ENCODE data around the gene ADGRL3. TPM values are rescaled to one million over a fixed set of nuclear protein-coding genes. Genes with fewer than 3 reads are reported as not detected.

Gene ADGRL3
- polyA plus RNA-seq, 1 experiment: 0.01 TPM

DNA sequence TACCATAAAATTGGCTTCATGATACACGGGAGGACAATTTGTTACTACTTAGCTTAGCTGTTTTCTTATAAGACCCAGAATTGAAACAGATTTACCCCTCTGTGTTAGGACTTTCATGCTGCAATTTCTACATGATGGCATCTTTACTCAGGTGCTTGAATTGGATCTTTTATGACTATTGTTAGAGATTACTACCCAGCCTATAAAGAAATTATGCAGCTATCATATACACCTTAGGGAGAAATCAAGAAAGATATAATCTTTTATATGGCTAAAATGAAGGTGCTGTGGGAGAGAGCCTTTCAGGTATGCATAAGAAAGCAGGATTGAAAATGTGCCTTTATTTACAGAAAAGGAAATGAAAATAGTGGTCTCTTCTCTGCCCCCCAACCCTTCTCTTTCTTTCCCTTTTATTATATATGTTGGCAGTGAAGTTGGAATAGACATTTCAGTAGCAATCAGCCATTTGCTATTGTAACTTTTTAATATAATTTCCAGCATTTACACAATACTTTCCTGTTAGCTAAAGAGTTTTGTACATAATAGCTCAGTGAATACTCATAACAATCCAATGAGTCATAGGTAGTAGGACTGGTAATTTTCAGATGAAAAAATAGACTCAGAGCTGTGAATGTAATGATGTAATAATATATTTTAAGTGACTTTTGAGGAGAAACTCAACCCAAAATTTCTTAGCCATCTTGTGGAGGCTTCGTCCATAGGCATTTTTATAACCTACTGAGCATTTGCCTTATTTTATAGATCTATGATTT lies 311.8 kb downstream of the ADGRL3 start:
- CTCF ChIA-PET: no interaction called here

GRCh38 chr4:61514991-61515390 lies 314.9 kb downstream of the ADGRL3 start:
- POLR2A ChIA-PET: no interaction called here
- H3K4me3 ChIP-seq (ENCODE audit: low read depth, low read length): no peak overlapping the region
- no peaks in the 10 kb centered on the region for H3K36me3 ChIP-seq (ENCODE audit: control insufficient read depth, insufficient read depth, low read length)
- TF ChIP-seq, protein P1, sequence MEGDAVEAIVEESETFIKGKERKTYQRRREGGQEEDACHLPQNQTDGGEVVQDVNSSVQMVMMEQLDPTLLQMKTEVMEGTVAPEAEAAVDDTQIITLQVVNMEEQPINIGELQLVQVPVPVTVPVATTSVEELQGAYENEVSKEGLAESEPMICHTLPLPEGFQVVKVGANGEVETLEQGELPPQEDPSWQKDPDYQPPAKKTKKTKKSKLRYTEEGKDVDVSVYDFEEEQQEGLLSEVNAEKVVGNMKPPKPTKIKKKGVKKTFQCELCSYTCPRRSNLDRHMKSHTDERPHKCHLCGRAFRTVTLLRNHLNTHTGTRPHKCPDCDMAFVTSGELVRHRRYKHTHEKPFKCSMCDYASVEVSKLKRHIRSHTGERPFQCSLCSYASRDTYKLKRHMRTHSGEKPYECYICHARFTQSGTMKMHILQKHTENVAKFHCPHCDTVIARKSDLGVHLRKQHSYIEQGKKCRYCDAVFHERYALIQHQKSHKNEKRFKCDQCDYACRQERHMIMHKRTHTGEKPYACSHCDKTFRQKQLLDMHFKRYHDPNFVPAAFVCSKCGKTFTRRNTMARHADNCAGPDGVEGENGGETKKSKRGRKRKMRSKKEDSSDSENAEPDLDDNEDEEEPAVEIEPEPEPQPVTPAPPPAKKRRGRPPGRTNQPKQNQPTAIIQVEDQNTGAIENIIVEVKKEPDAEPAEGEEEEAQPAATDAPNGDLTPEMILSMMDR (IDR thresholded peaks at IDR 0.05; ENCODE audit: insufficient read depth, low read depth, low read length): no peak
- no peaks in the 10 kb centered on the region for H3K27me3 ChIP-seq (ENCODE audit: control insufficient read depth, insufficient read depth, low read length)
- CTCF ChIA-PET: no interaction called here
- DNase-seq (ENCODE audit: low read depth): no peak

More for the DNA sequence above, 311.8 kb downstream of the ADGRL3 start:
- DNase-seq (ENCODE audit: low read depth): no peak
- Histone ChIP-seq H3K27me3 (ENCODE audit: control insufficient read depth, insufficient read depth, low read length) (no peaks in the 10 kb centered on the region), H3K36me3 (ENCODE audit: control insufficient read depth, insufficient read depth, low read length) (no peaks in the 10 kb centered on the region), H3K4me3 (ENCODE audit: low read depth, low read length) (no peak overlapping the region)
- TF ChIP-seq, protein P1 (IDR thresholded peaks at IDR 0.05; ENCODE audit: insufficient read depth, low read depth, low read length): no peak
- POLR2A ChIA-PET: no interaction called here

DNA sequence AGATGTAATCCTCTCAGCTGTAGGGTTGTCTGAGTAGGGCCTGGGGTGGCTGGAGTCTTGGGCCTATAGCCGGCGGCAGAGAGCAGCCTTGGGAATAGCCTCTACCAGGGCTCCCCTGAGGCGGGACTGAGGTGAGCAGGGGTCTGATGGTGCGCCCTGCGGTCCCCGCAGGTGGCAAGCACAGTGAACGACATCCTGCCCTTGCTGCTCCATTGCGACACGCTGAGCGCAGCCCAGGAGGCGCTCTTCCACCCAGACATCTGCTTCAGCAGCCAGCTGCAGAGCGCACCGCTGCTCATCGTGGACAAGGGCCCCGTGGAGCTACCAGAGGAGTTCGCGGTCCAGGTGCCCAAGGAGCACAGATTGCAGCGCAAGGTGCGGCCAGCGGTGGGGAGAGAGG lies 317.0 kb downstream of the ADGRL3 start:
- TF ChIP-seq, protein P1 (IDR thresholded peaks at IDR 0.05; ENCODE audit: insufficient read depth, low read depth, low read length): no peak
- Histone ChIP-seq H3K27me3 (ENCODE audit: control insufficient read depth, insufficient read depth, low read length) (no peaks in the 10 kb centered on the region), H3K4me3 (ENCODE audit: low read depth, low read length) (no peak overlapping the region), H3K36me3 (ENCODE audit: control insufficient read depth, insufficient read depth, low read length) (no peaks in the 10 kb centered on the region)
- CTCF ChIA-PET: interaction anchor here (0.6 kb wide), 2 partner anchors 12 to 696 kb away, joined by 3 read pairs; no protein-coding TSS in a partner anchor
- POLR2A ChIA-PET: no interaction called here
- no peak for DNase-seq (ENCODE audit: low read depth)

DNA sequence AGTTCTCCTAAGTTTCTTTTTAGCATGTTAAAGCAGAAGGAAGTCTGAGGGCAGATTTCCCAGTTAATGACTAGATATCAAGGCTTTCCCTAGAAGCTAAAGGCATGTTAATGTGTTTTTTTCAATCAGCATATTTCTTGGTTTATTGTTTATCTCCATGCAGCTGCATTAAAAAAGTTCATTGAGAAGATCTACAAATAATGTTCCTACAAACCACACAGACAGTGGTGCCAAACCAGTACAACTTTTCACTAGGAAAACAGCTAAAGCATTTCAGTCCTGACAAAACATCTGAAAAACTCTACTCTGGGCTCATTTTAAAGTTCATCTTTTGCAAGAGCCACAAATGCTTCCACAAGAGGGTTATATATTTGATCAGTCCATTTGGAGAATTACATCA lies 320.0 kb downstream of the ADGRL3 start:
- no peaks in the 10 kb centered on the region for H3K36me3 ChIP-seq (ENCODE audit: control insufficient read depth, insufficient read depth, low read length)
- H3K27me3 ChIP-seq (ENCODE audit: control insufficient read depth, insufficient read depth, low read length): no peaks in the 10 kb centered on the region
- ChIA-PET POLR2A (no interaction called here), CTCF (no interaction called here)
- TF ChIP-seq, protein P1 (IDR thresholded peaks at IDR 0.05; ENCODE audit: insufficient read depth, low read depth, low read length): no peak
- DNase-seq (ENCODE audit: low read depth): no peak
- no peak overlapping the region for H3K4me3 ChIP-seq (ENCODE audit: low read depth, low read length)

GRCh38 chr4:61520681-61521160 lies 320.6 kb downstream of the ADGRL3 start:
- TF ChIP-seq, protein P1 (IDR thresholded peaks at IDR 0.05; ENCODE audit: insufficient read depth, low read depth, low read length): no peak
- ChIA-PET POLR2A (no interaction called here), CTCF (no interaction called here)
- no peak overlapping the region for H3K4me3 ChIP-seq (ENCODE audit: low read depth, low read length)
- no peaks in the 10 kb centered on the region for H3K36me3 ChIP-seq (ENCODE audit: control insufficient read depth, insufficient read depth, low read length)
- DNase-seq (ENCODE audit: low read depth): no peak
- no peaks in the 10 kb centered on the region for H3K27me3 ChIP-seq (ENCODE audit: control insufficient read depth, insufficient read depth, low read length)
